T47D (cell line): ENCODE measurements around the gene CD276.

ENCODE experiments used
- DNase-seq, 2 experiments: peaks; one replicate each; pipeline versions ENCODE4 v3.0.0 to v3.0.0-alpha.2; 2011 to 2012; ENCODE audit warnings: low read depth in 1 of 2, low spot score in 1 of 2
- JUND ChIP-seq: IDR thresholded peaks from 2 replicates; pipeline ENCODE4 v1.6.1; 2012; ENCODE audit warnings: low read depth
- in situ Hi-C: cut with HindIII; loops from 2 replicates; pipeline ENCODE4 v1.10.0; 2016; ENCODE audit warnings: low sequenced_read_pairs, low pct_unique_long_range_greater_than_20kb

CD276 gene

DNA sequence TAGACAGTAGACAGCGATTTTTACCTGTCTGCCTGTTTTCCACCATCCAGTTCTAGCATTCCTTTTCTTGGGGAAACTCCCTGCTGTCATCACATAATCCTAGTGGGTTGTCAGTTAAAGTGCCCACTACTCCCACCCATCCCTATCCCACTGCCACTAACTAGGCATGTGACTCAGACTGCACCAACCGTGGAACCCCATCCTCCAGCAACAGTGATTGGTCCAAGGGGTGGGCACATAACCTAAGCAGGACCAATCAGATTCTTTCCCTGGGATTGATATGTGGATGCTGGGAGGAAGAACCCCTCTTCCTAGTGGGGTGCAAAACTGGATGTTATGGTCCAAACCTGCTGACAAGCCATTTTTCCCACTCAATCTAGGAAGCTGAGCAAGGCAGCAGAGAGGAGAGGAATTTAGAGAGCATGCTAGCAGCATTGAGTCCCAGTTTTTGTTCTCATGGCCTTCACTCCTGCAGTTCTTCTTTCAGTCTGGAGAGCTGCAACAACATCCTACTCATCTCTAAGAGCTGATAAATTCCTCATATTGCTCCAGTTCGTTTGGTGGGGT is 72.8 kb downstream of the CD276 start:
- in situ Hi-C loops: no loop called here

DNA sequence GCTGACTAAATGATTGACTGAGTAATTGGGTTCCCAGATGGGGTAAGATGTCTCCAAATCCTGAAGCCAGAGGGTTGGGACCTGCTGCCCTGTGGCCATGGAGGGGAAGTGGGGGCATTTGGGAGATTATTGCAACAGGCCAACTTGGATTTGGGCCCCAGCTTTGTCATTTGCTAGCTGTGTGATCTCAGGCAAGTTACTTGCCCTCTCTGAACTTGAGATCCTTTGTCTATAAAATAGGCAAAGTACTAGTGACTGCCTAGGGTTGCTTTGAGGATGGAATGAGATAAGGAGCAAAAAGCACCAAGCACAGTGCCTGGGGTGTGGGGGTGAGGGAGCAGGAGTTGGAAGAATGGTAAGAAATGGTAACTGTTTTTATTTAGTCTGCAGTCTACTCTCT is 73.4 kb downstream of the CD276 start:
- no peak for DNase-seq
- no peak for TF ChIP-seq JUND
- in situ Hi-C loops: no loop called here

More for the DNA sequence above, 72.8 kb downstream of the CD276 start:
- DNase-seq: no peak
- TF ChIP-seq JUND: no peak

- in situ Hi-C loops: no loop called here
- no peak for TF ChIP-seq JUND
- no peak for DNase-seq
These were observed 74.3 kb downstream of the CD276 start for GRCh38 chr15:73758461-73758860.

- no peak for TF ChIP-seq JUND
- DNase-seq: no peak
- in situ Hi-C loops: no loop called here
These were observed 76.4 kb downstream of the CD276 start for GRCh38 chr15:73760330-73761329.

GRCh38 chr15:73763931-73764330 is 79.7 kb downstream of the CD276 start:
- TF ChIP-seq JUND: no peak
- DNase-seq: no peak
- in situ Hi-C loops: no loop called here
